GM12801 (cell line): ENCODE results near the gene TCHH.

Experiments
- CTCF ChIP-seq: IDR thresholded peaks from one replicate; pipeline ENCODE4 v1.5.1; 2011; ENCODE audit warnings: control low read depth; ENCODE audit not compliant: insufficient read length; ENCODE audit errors: extremely low read depth

TCHH gene

GRCh38 chr1:152107031-152107983, 7.9 kb downstream of the TCHH start:
- TF ChIP-seq CTCF: no peak

GRCh38 chr1:152104854-152105253, 10.4 kb downstream of the TCHH start:
- no peak for TF ChIP-seq CTCF

- no peak for TF ChIP-seq CTCF
These were observed 18.3 kb downstream of the TCHH start for GRCh38 chr1:152096931-152097330.

- TF ChIP-seq CTCF: no peak
These were observed 26.1 kb downstream of the TCHH start, which contains the start of gene TCHHL1 for GRCh38 chr1:152089014-152089674. TCHHL1 (minus strand) TSS chr1:152089064; CDS start chr1:152088143, 921 bp downstream.

GRCh38 chr1:152086760-152087159, 28.5 kb downstream of the TCHH start:
- no peak for TF ChIP-seq CTCF

GRCh38 chr1:152084853-152085252, 30.4 kb downstream of the TCHH start:
- no peak for TF ChIP-seq CTCF

GRCh38 chr1:152078831-152079441, 36.3 kb downstream of the TCHH start:
- no peak for TF ChIP-seq CTCF
